GM19025 (cell line): Measurements from ENCODE around the gene CHD3.
"Not testable (repeated sequence)": the region's sequence is repeated elsewhere in the genome, so short reads cannot be mapped to it uniquely, and the experiment has no call there.

ENCODE experiments used
- ATAC-seq: cut with Tn5 transposase; IDR thresholded peaks from one replicate; pipeline ENCODE4 v1.9.1; 2021; ENCODE audit warnings: mild to moderate bottlenecking, low read depth, moderate library complexity; ENCODE audit not compliant: unreplicated experiment

Gene CHD3

GRCh38 chr17:7849751-7850504 lies 38.7 kb upstream of the CHD3 start:
- ATAC-seq: no peak

- ATAC-seq: no peak
These were observed 37.7 kb upstream of the CHD3 start for GRCh38 chr17:7850701-7851437.

GRCh38 chr17:7851438-7852261 lies 36.9 kb upstream of the CHD3 start:
- peak; percentile 81 for ATAC-seq

- no peak for ATAC-seq
These were observed 36.3 kb upstream of the CHD3 start for GRCh38 chr17:7852262-7852670.

- no peak for ATAC-seq
These were observed 35.5 kb upstream of the CHD3 start for GRCh38 chr17:7852919-7853690.

- ATAC-seq: no peak
These were observed 34.9 kb upstream of the CHD3 start for GRCh38 chr17:7853691-7854038.

GRCh38 chr17:7854078-7854777 lies 34.4 kb upstream of the CHD3 start:
- ATAC-seq: no peak

GRCh38 chr17:7854851-7855659 lies 33.5 kb upstream of the CHD3 start, which contains the start of gene TMEM88:
TMEM88 (plus strand) TSS chr17:7855066; CDS start chr17:7855075, 9 bp downstream.
- no peak for ATAC-seq

GRCh38 chr17:7855660-7856010 lies 33.0 kb upstream of the CHD3 start:
- ATAC-seq: no peak

- no peak for ATAC-seq
These were observed 32.4 kb upstream of the CHD3 start for GRCh38 chr17:7856011-7856810.

GRCh38 chr17:7856811-7857712 lies 31.5 kb upstream of the CHD3 start, which contains the start of gene NAA38:
NAA38 (minus strand) TSS chr17:7857559; CDS start chr17:7857463, 96 bp downstream.
- peak; percentile 74 for ATAC-seq

- ATAC-seq: peak; percentile 25
These were observed 30.7 kb upstream of the CHD3 start, which contains the start of gene CYB5D1 for GRCh38 chr17:7857713-7858521. CYB5D1 (plus strand) TSS chr17:7858003; CDS start chr17:7858135, 132 bp downstream.

- no peak for ATAC-seq
These were observed 30.1 kb upstream of the CHD3 start for GRCh38 chr17:7858522-7858810.

GRCh38 chr17:7859028-7859427 lies 29.6 kb upstream of the CHD3 start:
- ATAC-seq: no peak

- no peak for ATAC-seq
These were observed 25.7 kb upstream of the CHD3 start for GRCh38 chr17:7862692-7863437.

GRCh38 chr17:7864384-7864783 lies 24.2 kb upstream of the CHD3 start:
- not testable (repeated sequence) for ATAC-seq
